Activated B cell treated with CpG ODN at 0.5 μM for 24 hours (primary cell): ENCODE results near the gene AP4E1. TPM values are rescaled to one million over a fixed set of nuclear protein-coding genes. Genes with fewer than 3 reads are reported as not detected.

Source experiments
- ATAC-seq: fragments of 200-7000 bp; cut with Tn5 transposase; one replicate; pipeline ENCODE4 v1.10.0; 2021; ENCODE audit warnings: low read depth, mild to moderate bottlenecking, moderate library complexity
- CTCF ChIA-PET: fragments of 350-600 bp; sonication (Branson Sonifier 250); formaldehyde crosslinking; loops from one replicate; lab custom pipeline; 2021; ENCODE audit warnings: antibody characterized with exemption; lab: Charles Lee
- POLR2A ChIA-PET: fragments of 350-600 bp; sonication (Branson Sonifier 250); formaldehyde crosslinking; loops from one replicate; lab custom pipeline; 2021; ENCODE audit warnings: antibody characterized with exemption; lab: Charles Lee
- DNase-seq: peaks from one replicate; pipeline ENCODE4 v3.0.0; 2022
- H3K27ac Mint-ChIP-seq: one replicate; pipeline ENCODE4 v1.8.0; 2020; ENCODE audit warnings: mixed read lengths
- H3K27me3 Mint-ChIP-seq: one replicate; pipeline ENCODE4 v1.8.0; 2021; ENCODE audit warnings: mixed read lengths
- H3K36me3 Mint-ChIP-seq: one replicate; pipeline ENCODE4 v1.8.0; 2021; ENCODE audit warnings: low read depth, mixed read lengths
- H3K4me1 Mint-ChIP-seq: one replicate; pipeline ENCODE4 v1.8.0; 2021; ENCODE audit warnings: mixed read lengths
- H3K4me3 Mint-ChIP-seq: one replicate; pipeline ENCODE4 v1.8.0; 2020; ENCODE audit warnings: mild to moderate bottlenecking, mixed read lengths
- H3K9me3 Mint-ChIP-seq: one replicate; pipeline ENCODE4 v1.8.0; 2020; ENCODE audit warnings: mixed read lengths
- intact Hi-C: fragments of 100-400 bp; cut with micrococcal nuclease; formaldehyde crosslinking; loops from one replicate; pipeline ENCODE4 v1.15.1; 2024
- total RNA-seq: library from RNA; stranded (reverse); gene quantifications from 2 replicates; pipeline ENCODE4 v1.2.3, GENCODE V29; 2022
- TF ChIP-seq, protein P1 (sequence below): fragments of 200-600 bp; IDR thresholded peaks from one replicate; pipeline ENCODE4 v1.8.0; 2022; ENCODE audit warnings: antibody characterized with exemption, mild to moderate bottlenecking

The AP4E1 gene
- total RNA-seq, 1 donor from 2014 or later, result 13.4 TPM

DNA sequence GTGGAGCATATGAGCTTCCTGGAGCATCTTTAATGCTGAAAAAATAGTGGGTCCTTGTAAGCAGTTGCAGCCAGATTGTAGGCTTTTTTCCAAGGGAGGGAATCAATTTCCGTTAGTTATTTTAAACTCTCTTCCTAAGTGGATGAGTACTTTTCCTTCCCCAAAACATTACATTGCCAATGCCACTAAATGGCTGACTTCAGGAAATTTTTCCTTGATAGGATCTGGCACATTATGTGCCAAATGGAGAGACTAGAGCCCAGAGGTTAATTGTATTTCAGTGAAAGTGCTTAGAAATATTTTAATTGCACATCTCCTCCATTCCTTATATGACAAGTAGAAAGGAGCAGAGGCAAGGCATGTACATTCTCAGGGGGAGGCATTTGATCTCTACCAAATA lies 102.7 kb downstream of the AP4E1 start:
- Mint-ChIP-seq H3K36me3 (peaks cover 32% of the 10 kb centered on the region), H3K27me3 (no peaks in the 10 kb centered on the region), H3K4me1 (no peaks in the 10 kb centered on the region), H3K9me3 (peaks cover 13% of the 10 kb centered on the region), H3K4me3 (no peak overlapping the region), H3K27ac (no peak overlapping the region)
- no peak for DNase-seq
- intact Hi-C loops, result no loop called here
- no peak for ATAC-seq
- ChIA-PET CTCF (no interaction called here), POLR2A (no interaction called here)
- TF ChIP-seq, protein P1, sequence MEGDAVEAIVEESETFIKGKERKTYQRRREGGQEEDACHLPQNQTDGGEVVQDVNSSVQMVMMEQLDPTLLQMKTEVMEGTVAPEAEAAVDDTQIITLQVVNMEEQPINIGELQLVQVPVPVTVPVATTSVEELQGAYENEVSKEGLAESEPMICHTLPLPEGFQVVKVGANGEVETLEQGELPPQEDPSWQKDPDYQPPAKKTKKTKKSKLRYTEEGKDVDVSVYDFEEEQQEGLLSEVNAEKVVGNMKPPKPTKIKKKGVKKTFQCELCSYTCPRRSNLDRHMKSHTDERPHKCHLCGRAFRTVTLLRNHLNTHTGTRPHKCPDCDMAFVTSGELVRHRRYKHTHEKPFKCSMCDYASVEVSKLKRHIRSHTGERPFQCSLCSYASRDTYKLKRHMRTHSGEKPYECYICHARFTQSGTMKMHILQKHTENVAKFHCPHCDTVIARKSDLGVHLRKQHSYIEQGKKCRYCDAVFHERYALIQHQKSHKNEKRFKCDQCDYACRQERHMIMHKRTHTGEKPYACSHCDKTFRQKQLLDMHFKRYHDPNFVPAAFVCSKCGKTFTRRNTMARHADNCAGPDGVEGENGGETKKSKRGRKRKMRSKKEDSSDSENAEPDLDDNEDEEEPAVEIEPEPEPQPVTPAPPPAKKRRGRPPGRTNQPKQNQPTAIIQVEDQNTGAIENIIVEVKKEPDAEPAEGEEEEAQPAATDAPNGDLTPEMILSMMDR, result no peak

DNA sequence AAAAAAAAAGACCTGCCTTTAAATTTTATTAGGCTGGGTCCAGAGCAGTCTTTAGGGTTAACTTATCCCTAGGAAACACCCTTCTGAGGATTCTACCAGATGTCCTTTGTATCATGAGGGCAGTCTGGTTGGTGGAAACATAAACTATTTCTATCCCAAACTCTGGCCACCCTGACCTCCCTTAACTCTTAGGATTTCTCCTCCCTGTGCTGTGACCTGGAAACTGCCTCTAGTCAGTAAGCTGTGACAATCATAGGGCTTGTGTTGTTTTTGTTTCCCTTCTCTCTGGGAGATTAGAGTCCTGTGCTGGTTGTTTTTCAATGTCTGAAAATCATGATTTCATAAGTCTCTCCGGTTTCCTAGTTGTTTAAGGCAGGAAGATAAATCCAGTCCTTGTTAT lies 108.1 kb downstream of the AP4E1 start:
- Mint-ChIP-seq H3K36me3 (peaks cover 4% of the 10 kb centered on the region), H3K4me3 (no peak overlapping the region), H3K4me1 (no peaks in the 10 kb centered on the region), H3K27me3 (no peaks in the 10 kb centered on the region), H3K9me3 (peaks cover 9% of the 10 kb centered on the region), H3K27ac (no peak overlapping the region)
- DNase-seq, result no peak
- TF ChIP-seq, protein P1, result no peak
- POLR2A ChIA-PET, result no interaction called here
- ATAC-seq, result no peak
- CTCF ChIA-PET, result no interaction called here
- intact Hi-C loops, result no loop called here

DNA sequence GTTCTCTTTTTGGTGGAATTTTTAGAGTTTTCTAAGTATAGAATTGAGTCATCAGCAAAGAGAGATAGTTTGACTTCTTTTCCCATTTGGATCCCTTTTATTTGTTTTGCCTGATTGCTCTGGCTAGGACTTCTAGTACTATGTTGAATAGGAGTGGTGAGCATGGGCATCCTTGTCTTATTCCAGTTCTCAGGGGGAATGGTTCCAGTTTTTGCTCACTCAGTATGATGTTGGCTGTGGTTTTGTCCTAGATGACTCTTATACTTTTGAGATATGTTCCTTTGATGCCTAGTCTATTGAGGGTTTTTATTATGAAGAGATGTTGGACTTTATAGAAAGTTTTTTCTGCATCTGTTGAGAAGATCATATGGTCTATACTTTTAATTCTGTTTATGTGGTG lies 113.7 kb downstream of the AP4E1 start:
- TF ChIP-seq, protein P1, result no peak
- intact Hi-C loops, result no loop called here
- Mint-ChIP-seq H3K27me3 (no peaks in the 10 kb centered on the region), H3K9me3 (peaks cover 9% of the 10 kb centered on the region), H3K4me3 (no peak overlapping the region), H3K36me3 (peaks cover 5% of the 10 kb centered on the region), H3K4me1 (no peaks in the 10 kb centered on the region), H3K27ac (no peak overlapping the region)
- ATAC-seq, result no peak
- no peak for DNase-seq
- POLR2A ChIA-PET, result no interaction called here
- CTCF ChIA-PET, result no interaction called here

DNA sequence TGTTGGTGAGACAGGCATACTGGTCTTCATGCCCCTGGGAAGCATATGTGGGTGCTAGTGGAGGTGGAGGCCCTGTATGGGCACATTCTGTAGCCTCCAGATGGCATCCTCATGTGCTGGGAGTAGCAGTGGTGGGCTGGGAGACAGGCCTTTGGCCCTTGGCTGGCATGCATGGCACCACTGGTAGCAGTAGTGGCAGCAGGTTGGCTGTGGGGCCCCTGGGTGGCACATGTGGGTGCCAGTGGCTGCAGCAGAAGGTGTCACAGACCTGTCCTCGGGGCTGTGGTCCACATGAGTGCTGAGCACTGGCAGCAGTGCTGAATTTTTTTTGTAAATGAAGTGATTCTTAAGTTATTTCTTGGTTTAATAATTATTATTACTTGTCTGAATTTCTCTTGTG lies 115.0 kb downstream of the AP4E1 start:
- TF ChIP-seq, protein P1, result no peak
- POLR2A ChIA-PET, result no interaction called here
- Mint-ChIP-seq H3K9me3 (peaks cover 11% of the 10 kb centered on the region), H3K27ac (no peak overlapping the region), H3K4me1 (no peaks in the 10 kb centered on the region), H3K4me3 (no peak overlapping the region), H3K36me3 (peaks cover 5% of the 10 kb centered on the region), H3K27me3 (no peaks in the 10 kb centered on the region)
- DNase-seq (no peak), ATAC-seq (no peak)
- CTCF ChIA-PET, result no interaction called here
- intact Hi-C loops, result no loop called here

DNA sequence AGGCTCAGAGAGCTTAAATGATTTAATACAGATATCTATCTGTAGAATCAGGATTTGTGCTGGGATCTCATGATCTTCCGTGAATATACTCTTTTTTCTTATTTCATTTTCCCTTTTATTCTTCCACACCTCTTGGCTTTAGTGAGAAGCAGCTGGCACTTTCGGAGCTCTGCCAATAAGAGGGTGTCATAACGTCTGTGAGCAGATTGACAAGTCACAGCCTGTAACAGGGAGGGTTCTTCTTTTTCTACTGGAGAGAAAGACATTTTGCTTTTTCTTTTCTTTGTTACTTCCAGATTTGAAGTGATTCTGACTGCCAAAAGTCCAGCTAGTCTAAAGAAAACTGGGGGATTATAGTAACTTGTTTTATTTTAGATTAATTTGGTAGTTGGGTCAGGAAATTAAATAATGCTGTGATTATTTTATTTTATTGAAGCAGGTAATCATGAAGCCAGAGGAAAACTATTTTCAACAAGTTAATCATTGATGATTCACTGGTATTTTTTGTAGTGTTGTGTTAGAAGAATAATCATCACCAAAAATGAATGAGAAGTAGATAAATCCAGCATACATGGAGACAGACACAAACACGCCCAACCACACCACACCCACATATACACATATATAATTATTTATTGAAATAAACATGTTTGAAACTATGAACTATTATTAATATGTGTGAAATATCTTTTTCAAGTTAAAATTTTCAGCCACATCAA lies 116.4 kb downstream of the AP4E1 start:
- H3K9me3 Mint-ChIP-seq, result peaks cover 4% of the 10 kb centered on the region
- POLR2A ChIA-PET, result no interaction called here
- peaks cover 4% of the 10 kb centered on the region for H3K36me3 Mint-ChIP-seq
- no peak for ATAC-seq
- H3K4me1 Mint-ChIP-seq, result no peaks in the 10 kb centered on the region
- H3K27ac Mint-ChIP-seq, result peak overlapping the region; percentile 43
- intact Hi-C loops, result no loop called here
- CTCF ChIA-PET, result no interaction called here
- no peaks in the 10 kb centered on the region for H3K27me3 Mint-ChIP-seq
- DNase-seq, result no peak
- no peak overlapping the region for H3K4me3 Mint-ChIP-seq
- TF ChIP-seq, protein P1, result no peak
